HEK293 (cell line): ENCODE results near the gene NME1.

Source experiments
- ATF2 ChIP-seq: fragments of 450-650 bp; formaldehyde crosslinking; IDR thresholded peaks from 2 replicates; pipeline ENCODE4 v1.5.1; 2016; ENCODE audit warnings: missing biosample characterization, missing genetic modification characterization, low read depth
- CTCF ChIP-seq: fragments of 450-650 bp; formaldehyde crosslinking; IDR thresholded peaks from 2 replicates; pipeline ENCODE4 v1.5.1; 2016; ENCODE audit warnings: missing biosample characterization, missing genetic modification characterization
- IKZF3 ChIP-seq: fragments of 450-650 bp; IDR thresholded peaks from 2 replicates; pipeline ENCODE4 v1.5.0; 2018; ENCODE audit warnings: missing biosample characterization, mild to moderate bottlenecking, missing genetic modification characterization, moderate library complexity
- KLF1 ChIP-seq: fragments of 450-650 bp; formaldehyde crosslinking; IDR thresholded peaks from 2 replicates; pipeline ENCODE4 v1.5.1; 2016; ENCODE audit warnings: missing biosample characterization, missing genetic modification characterization
- RBAK ChIP-seq: fragments of 450-650 bp; formaldehyde crosslinking; IDR thresholded peaks from 2 replicates; pipeline ENCODE4 v1.5.1; 2016; ENCODE audit warnings: missing biosample characterization, missing genetic modification characterization
- YY1 ChIP-seq: fragments of 450-650 bp; formaldehyde crosslinking; IDR thresholded peaks from 2 replicates; pipeline ENCODE4 v1.5.1; 2018; ENCODE audit warnings: missing biosample characterization, missing genetic modification characterization
- ZBTB7A ChIP-seq: fragments of 450-650 bp; formaldehyde crosslinking; IDR thresholded peaks from 2 replicates; pipeline ENCODE4 v1.5.1; 2016; ENCODE audit warnings: low read depth, missing biosample characterization, missing genetic modification characterization
- ZBTB8A ChIP-seq: fragments of 450-650 bp; formaldehyde crosslinking; IDR thresholded peaks from 2 replicates; pipeline ENCODE4 v1.5.1; 2016; ENCODE audit warnings: missing biosample characterization, missing genetic modification characterization
- ZNF184 ChIP-seq: fragments of 450-650 bp; IDR thresholded peaks from 2 replicates; pipeline ENCODE4 v1.5.1; 2018; ENCODE audit warnings: missing biosample characterization, mild to moderate bottlenecking, missing genetic modification characterization
- ZNF350 ChIP-seq: fragments of 450-650 bp; formaldehyde crosslinking; IDR thresholded peaks from 2 replicates; pipeline ENCODE4 v1.5.0; 2017; ENCODE audit warnings: missing biosample characterization, mild to moderate bottlenecking, missing genetic modification characterization

- TF ChIP-seq RBAK (tag by site-specific recombination): peak; percentile 67; the same call in 1 of the 2 replicates
- TF ChIP-seq CTCF (tag by site-specific recombination): peak; percentile 91
- peak; percentile 89 for TF ChIP-seq ZNF184 (tag by site-specific recombination)
- peak; percentile 96 for TF ChIP-seq ZBTB7A (tag by site-specific recombination)
- no peak for TF ChIP-seq ZNF350 (tag by site-specific recombination)
- no peak; the same call in 1 of the 2 replicates for TF ChIP-seq ATF2 (tag by site-specific recombination)
- TF ChIP-seq KLF1 (tag by site-specific recombination): peak; percentile 72
- TF ChIP-seq IKZF3 (tag by site-specific recombination): no peak; the same call in 1 of the 2 replicates
- TF ChIP-seq ZBTB8A (tag by site-specific recombination): peak; percentile 88
- TF ChIP-seq YY1 (tag by site-specific recombination): peak; percentile 90
Observed at GRCh38 chr17:51153210-51154072, at the start of gene NME1.
